ENCODE data around the gene ZBTB20.

Gene ZBTB20

DNA sequence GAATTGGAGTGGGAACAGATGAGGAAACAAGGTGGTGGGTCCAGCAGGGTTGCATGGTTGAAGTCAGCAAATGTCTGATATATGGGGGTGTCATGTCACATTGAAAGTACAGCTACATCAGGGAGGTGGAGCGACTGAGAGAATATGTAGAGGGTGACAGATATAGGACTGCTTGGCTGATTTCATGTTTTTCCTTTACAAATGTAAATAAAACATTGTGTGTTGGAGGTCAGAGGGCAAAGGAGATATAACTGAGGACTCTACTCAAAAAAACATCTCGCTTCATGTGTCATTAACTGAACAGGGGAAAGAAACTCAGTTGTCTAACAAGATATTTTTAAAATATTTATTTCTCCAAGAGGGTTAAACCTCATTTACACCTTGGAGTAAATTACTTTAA, 675.6 kb downstream of the ZBTB20 start:
- H3K9me3 ChIP-seq (ENCODE audit: control insufficient read depth, insufficient read depth, low read length) = no peaks in the 10 kb centered on the region
- no peak overlapping the region for H3K9ac ChIP-seq (ENCODE audit: low read depth, low read length)
- H3K27me3 ChIP-seq (ENCODE audit: control insufficient read depth, insufficient read depth, low read length) = no peaks in the 10 kb centered on the region
- H3K36me3 ChIP-seq (ENCODE audit: control insufficient read depth, insufficient read depth, low read length) = no peaks in the 10 kb centered on the region
- no peaks in the 10 kb centered on the region for H3K4me1 ChIP-seq (ENCODE audit: control insufficient read depth, insufficient read depth, low read length)
- no peak overlapping the region for H3K4me3 ChIP-seq (ENCODE audit: low read depth, low read length)

DNA sequence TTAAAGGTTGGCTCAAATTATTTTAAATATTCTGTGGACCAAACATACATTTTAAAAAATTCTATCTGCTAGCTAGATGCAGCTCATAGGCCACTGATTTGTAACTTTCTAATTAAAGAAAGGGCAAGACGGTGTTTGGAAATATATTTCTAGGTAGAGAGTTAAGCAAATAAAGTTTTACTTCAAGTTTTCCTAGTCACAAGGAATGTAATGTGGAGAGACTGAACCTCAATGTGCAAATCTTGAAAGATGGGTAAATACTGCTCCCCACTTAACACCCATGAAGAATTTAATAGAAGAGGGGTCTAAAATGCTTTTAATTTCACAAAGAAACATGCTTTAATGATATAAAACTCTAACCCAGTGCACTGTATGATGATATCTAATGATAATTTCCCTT, 678.0 kb downstream of the ZBTB20 start:
- Histone ChIP-seq H3K9me3 (ENCODE audit: control insufficient read depth, insufficient read depth, low read length) (no peaks in the 10 kb centered on the region), H3K4me1 (ENCODE audit: control insufficient read depth, insufficient read depth, low read length) (peaks cover 2% of the 10 kb centered on the region), H3K9ac (ENCODE audit: low read depth, low read length) (no peak overlapping the region), H3K4me3 (ENCODE audit: low read depth, low read length) (no peak overlapping the region), H3K36me3 (ENCODE audit: control insufficient read depth, insufficient read depth, low read length) (no peaks in the 10 kb centered on the region), H3K27me3 (ENCODE audit: control insufficient read depth, insufficient read depth, low read length) (no peaks in the 10 kb centered on the region)

DNA sequence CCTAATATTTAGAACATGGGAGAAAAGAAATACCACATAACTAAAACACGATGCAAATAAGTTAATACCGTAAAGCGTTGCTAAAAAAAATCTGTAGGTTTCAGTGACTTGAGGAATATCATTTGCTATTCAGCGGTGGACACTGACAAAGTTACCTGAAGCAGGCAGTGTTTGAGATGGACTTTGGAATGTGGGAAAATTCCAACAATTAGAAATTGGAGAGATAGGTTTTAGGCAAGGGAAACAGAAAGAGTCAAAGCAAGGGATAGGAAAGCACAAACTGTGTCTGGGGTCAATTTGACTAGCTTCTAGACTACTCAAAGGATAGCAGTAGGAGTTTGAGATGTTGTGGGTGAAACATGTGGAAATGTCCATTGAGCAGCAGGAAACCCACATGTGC, 680.3 kb downstream of the ZBTB20 start:
- Histone ChIP-seq H3K4me1 (ENCODE audit: control insufficient read depth, insufficient read depth, low read length) (peaks cover 2% of the 10 kb centered on the region), H3K9me3 (ENCODE audit: control insufficient read depth, insufficient read depth, low read length) (no peaks in the 10 kb centered on the region), H3K36me3 (ENCODE audit: control insufficient read depth, insufficient read depth, low read length) (no peaks in the 10 kb centered on the region), H3K27me3 (ENCODE audit: control insufficient read depth, insufficient read depth, low read length) (no peaks in the 10 kb centered on the region), H3K4me3 (ENCODE audit: low read depth, low read length) (no peak overlapping the region), H3K9ac (ENCODE audit: low read depth, low read length) (no peak overlapping the region)

DNA sequence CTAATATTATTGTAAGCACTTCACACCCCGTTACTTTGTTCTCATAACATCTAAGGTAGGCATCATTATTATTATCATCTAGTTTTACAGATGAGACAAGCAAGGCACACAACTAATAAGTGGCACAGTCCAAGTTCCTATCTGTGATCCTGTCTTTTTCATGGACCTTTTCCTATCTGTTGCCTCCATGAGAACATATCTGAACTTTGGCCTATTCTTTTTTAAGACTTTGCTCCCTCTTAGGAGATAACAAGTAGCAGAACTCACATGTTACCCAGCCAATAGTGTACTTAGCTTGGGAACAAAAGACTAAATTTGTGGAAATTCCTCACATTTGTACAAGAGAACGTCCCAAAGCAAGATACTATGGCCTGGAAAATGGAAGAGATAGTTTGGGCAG, 680.8 kb downstream of the ZBTB20 start:
- H3K9me3 ChIP-seq (ENCODE audit: control insufficient read depth, insufficient read depth, low read length) = no peaks in the 10 kb centered on the region
- no peak overlapping the region for H3K4me3 ChIP-seq (ENCODE audit: low read depth, low read length)
- peaks cover 2% of the 10 kb centered on the region for H3K4me1 ChIP-seq (ENCODE audit: control insufficient read depth, insufficient read depth, low read length)
- no peak overlapping the region for H3K9ac ChIP-seq (ENCODE audit: low read depth, low read length)
- H3K36me3 ChIP-seq (ENCODE audit: control insufficient read depth, insufficient read depth, low read length) = no peaks in the 10 kb centered on the region
- H3K27me3 ChIP-seq (ENCODE audit: control insufficient read depth, insufficient read depth, low read length) = no peaks in the 10 kb centered on the region

DNA sequence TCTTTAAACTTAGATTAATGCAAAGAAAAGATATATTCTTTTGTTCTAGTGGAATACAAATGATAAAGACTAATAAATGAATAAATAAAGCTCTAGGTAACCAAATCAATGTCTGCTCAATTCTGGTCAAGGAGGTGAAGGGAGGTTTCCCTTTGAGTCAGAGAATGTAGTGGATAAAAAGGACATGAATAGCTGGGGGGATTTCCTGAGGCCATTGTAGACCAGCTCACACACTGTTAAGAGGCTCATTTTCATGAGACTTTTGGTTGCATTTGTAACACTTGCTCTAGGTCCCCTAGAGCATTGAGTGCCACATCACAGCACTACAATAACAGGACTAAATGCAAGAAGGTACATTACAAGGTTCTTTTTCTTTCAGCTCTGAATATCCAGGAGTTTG, 682.5 kb downstream of the ZBTB20 start:
- Histone ChIP-seq H3K9ac (ENCODE audit: low read depth, low read length) (no peak overlapping the region), H3K4me1 (ENCODE audit: control insufficient read depth, insufficient read depth, low read length) (peaks cover 2% of the 10 kb centered on the region), H3K27me3 (ENCODE audit: control insufficient read depth, insufficient read depth, low read length) (no peaks in the 10 kb centered on the region), H3K9me3 (ENCODE audit: control insufficient read depth, insufficient read depth, low read length) (no peaks in the 10 kb centered on the region), H3K36me3 (ENCODE audit: control insufficient read depth, insufficient read depth, low read length) (no peaks in the 10 kb centered on the region), H3K4me3 (ENCODE audit: low read depth, low read length) (no peak overlapping the region)

DNA sequence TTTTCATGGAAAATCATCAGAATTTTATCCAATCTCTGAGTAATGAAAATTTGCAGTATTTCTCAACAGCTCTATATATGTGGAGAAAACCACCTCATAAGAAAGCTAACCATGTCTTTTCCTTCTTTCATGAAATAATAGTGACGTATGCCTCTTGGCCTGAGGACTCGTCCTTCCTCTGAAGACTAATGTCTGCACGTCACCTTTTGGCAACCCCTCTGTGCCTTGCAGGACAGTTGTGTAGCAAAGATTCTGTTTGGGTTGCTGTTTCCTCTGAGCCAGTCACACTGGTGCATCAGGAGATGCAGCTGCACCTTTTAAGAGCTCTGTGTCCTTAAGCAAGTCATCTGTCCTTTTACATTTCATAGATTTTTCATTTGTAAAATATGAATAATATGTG, 684.3 kb downstream of the ZBTB20 start:
- no peaks in the 10 kb centered on the region for H3K9me3 ChIP-seq (ENCODE audit: control insufficient read depth, insufficient read depth, low read length)
- H3K27me3 ChIP-seq (ENCODE audit: control insufficient read depth, insufficient read depth, low read length) = no peaks in the 10 kb centered on the region
- peaks cover 2% of the 10 kb centered on the region for H3K4me1 ChIP-seq (ENCODE audit: control insufficient read depth, insufficient read depth, low read length)
- H3K4me3 ChIP-seq (ENCODE audit: low read depth, low read length) = no peak overlapping the region
- H3K9ac ChIP-seq (ENCODE audit: low read depth, low read length) = no peak overlapping the region
- H3K36me3 ChIP-seq (ENCODE audit: control insufficient read depth, insufficient read depth, low read length) = no peaks in the 10 kb centered on the region

DNA sequence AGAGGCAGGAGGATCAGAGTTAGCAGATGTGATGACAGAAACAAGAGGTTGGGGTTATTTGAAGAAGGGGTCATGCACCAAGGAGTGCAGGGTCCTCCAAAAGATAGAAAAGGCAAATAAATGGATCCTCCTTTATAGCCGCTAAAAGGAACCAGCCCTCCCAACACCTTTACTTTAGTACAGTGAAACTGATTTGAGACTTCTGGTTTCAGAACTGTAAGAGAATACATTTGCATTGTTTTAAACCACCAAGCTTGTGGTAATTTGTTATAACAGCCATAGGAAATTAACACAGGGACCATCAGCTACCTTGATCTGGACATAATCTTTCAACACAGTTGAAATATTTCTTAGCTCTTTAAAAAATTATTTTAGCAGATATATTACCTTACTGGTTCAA, 686.6 kb downstream of the ZBTB20 start:
- no peaks in the 10 kb centered on the region for H3K9me3 ChIP-seq (ENCODE audit: control insufficient read depth, insufficient read depth, low read length)
- H3K4me3 ChIP-seq (ENCODE audit: low read depth, low read length) = no peak overlapping the region
- peaks cover 2% of the 10 kb centered on the region for H3K27me3 ChIP-seq (ENCODE audit: control insufficient read depth, insufficient read depth, low read length)
- H3K36me3 ChIP-seq (ENCODE audit: control insufficient read depth, insufficient read depth, low read length) = no peaks in the 10 kb centered on the region
- H3K4me1 ChIP-seq (ENCODE audit: control insufficient read depth, insufficient read depth, low read length) = peaks cover 2% of the 10 kb centered on the region
- H3K9ac ChIP-seq (ENCODE audit: low read depth, low read length) = no peak overlapping the region

DNA sequence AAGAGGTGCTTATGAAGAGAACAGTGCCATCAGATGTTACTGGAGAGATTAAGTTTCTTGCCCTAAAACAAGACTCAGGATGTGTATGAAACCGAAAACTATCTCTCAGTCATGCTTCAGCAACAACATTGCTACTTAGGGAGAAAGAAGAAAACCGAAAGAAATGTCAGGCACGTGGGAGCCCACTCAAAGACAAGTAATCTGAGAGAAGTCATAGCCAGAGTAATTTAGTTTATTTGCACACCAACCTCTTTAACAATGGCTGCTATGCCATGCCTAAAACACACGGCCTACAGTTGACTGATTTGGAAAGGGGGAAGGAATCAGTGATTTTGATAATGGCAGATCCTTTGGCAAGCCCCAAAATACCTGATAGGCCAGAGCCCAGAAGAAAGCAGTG, 690.3 kb downstream of the ZBTB20 start:
- Histone ChIP-seq H3K36me3 (ENCODE audit: control insufficient read depth, insufficient read depth, low read length) (no peaks in the 10 kb centered on the region), H3K27me3 (ENCODE audit: control insufficient read depth, insufficient read depth, low read length) (peaks cover 12% of the 10 kb centered on the region), H3K9ac (ENCODE audit: low read depth, low read length) (no peak overlapping the region), H3K4me3 (ENCODE audit: low read depth, low read length) (no peak overlapping the region), H3K9me3 (ENCODE audit: control insufficient read depth, insufficient read depth, low read length) (no peaks in the 10 kb centered on the region), H3K4me1 (ENCODE audit: control insufficient read depth, insufficient read depth, low read length) (peaks cover 2% of the 10 kb centered on the region)

DNA sequence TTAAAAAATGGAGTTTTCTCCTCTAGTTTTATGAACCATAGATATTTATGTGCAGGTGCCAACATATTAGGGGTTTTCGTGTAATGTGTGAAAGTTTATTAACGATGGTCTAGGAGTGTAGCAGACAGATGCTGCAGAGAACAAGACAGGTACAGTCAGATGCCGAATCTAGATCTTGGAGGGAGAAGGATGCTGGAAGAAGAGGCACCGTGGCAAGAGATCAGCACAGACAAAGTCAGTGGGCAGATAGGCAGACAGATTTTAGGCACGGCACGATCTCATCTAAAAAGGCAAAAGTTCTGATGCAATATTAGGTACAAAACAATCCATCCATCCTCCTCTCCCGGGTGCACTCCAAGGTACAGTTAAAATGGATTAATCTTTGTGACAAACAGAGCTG, 691.7 kb downstream of the ZBTB20 start:
- Histone ChIP-seq H3K36me3 (ENCODE audit: control insufficient read depth, insufficient read depth, low read length) (no peaks in the 10 kb centered on the region), H3K4me1 (ENCODE audit: control insufficient read depth, insufficient read depth, low read length) (peaks cover 7% of the 10 kb centered on the region), H3K4me3 (ENCODE audit: low read depth, low read length) (peak overlapping the region; percentile 66), H3K9ac (ENCODE audit: low read depth, low read length) (no peak overlapping the region), H3K27me3 (ENCODE audit: control insufficient read depth, insufficient read depth, low read length) (peaks cover 12% of the 10 kb centered on the region), H3K9me3 (ENCODE audit: control insufficient read depth, insufficient read depth, low read length) (no peaks in the 10 kb centered on the region)

DNA sequence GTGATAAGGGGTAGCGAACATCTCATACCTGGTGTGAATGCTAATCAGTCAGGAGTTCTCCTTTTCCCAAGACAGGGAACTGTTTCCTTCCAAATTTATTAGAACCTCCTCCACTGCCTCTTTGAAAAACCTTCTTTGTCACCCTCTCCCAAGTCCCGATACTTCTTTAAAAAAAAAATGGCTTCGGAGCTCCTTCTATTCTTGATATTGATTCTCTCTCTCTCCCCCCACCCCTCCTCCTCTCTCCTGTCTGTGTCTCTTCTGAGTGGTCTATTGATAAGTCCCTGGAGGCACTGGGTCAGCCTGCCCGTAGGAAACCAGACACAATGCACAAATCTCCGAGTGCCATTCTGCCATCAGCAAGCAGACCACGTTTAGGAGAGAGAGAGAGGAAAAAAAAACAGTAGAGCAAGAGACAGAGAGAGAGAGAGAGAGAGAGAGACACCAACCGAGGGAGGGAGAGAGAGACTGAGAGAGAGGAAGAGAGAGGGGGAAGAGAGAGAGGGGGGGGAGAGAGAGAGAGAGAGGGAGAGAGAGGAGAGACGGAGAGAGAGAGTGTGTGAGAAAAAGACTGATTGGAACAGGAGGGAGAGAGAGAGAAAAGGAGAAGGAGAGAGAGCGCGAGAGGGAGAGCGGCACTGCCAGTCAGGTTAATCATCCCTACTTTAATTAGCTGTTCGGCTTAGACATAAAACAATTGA, 692.4 kb downstream of the ZBTB20 start:
- Histone ChIP-seq H3K9ac (ENCODE audit: low read depth, low read length) (no peak overlapping the region), H3K9me3 (ENCODE audit: control insufficient read depth, insufficient read depth, low read length) (no peaks in the 10 kb centered on the region), H3K4me3 (ENCODE audit: low read depth, low read length) (peak overlapping the region; percentile 66), H3K36me3 (ENCODE audit: control insufficient read depth, insufficient read depth, low read length) (no peaks in the 10 kb centered on the region), H3K4me1 (ENCODE audit: control insufficient read depth, insufficient read depth, low read length) (peaks cover 7% of the 10 kb centered on the region), H3K27me3 (ENCODE audit: control insufficient read depth, insufficient read depth, low read length) (peaks cover 12% of the 10 kb centered on the region)

DNA sequence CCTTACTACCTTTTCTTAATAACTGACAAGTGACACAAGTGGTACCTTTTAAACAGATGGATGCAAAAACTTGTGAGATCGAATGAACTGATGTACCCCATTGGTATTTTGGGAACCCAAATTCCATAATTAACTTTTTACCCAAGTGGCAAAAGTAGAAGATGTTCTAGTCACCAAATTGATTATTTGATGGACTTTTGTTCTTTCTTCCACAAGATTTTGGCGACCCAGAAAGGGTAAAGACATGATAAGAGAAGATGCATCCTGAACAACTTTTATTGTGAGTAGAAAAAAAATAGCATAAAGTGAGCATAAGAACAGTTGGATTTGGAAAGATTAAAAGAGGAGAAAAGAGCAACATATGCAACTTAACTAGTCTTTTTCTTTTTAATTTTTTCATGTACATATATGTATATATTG, 693.7 kb downstream of the ZBTB20 start:
- H3K4me3 ChIP-seq (ENCODE audit: low read depth, low read length) = no peak overlapping the region
- H3K9ac ChIP-seq (ENCODE audit: low read depth, low read length) = no peak overlapping the region
- H3K4me1 ChIP-seq (ENCODE audit: control insufficient read depth, insufficient read depth, low read length) = peaks cover 7% of the 10 kb centered on the region
- no peaks in the 10 kb centered on the region for H3K9me3 ChIP-seq (ENCODE audit: control insufficient read depth, insufficient read depth, low read length)
- peaks cover 12% of the 10 kb centered on the region for H3K27me3 ChIP-seq (ENCODE audit: control insufficient read depth, insufficient read depth, low read length)
- H3K36me3 ChIP-seq (ENCODE audit: control insufficient read depth, insufficient read depth, low read length) = no peaks in the 10 kb centered on the region

DNA sequence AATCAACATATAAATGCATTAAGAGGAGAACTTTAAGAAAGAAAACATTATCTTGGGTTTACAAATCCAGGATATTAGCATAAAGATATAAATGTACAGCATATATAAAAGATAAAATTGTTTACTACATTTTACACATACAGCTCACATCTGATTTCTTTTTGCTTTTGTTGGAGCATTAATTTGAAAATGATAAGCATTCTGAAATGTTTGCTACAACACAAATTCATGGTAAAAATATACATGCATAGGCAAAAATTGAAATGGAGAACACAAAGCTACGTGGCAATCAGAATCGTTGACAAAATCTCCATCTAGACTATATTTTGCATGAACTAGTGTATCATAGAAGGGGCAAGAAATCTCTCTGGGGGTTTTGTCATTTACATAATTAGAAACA, 694.2 kb downstream of the ZBTB20 start:
- H3K36me3 ChIP-seq (ENCODE audit: control insufficient read depth, insufficient read depth, low read length) = no peaks in the 10 kb centered on the region
- peaks cover 7% of the 10 kb centered on the region for H3K4me1 ChIP-seq (ENCODE audit: control insufficient read depth, insufficient read depth, low read length)
- H3K27me3 ChIP-seq (ENCODE audit: control insufficient read depth, insufficient read depth, low read length) = peaks cover 12% of the 10 kb centered on the region
- H3K9me3 ChIP-seq (ENCODE audit: control insufficient read depth, insufficient read depth, low read length) = no peaks in the 10 kb centered on the region
- H3K4me3 ChIP-seq (ENCODE audit: low read depth, low read length) = no peak overlapping the region
- H3K9ac ChIP-seq (ENCODE audit: low read depth, low read length) = no peak overlapping the region

Measured in iPS-15b (cell line).